Neuronal stem cell (in vitro differentiated cells): ENCODE results near the gene FKBP10. TPM values are rescaled to one million over a fixed set of nuclear protein-coding genes. Genes with fewer than 3 reads are reported as not detected.
A peak's percentile ranks its signal among the peaks of the same experiment; 100 is the strongest.

Experiments
- DNase-seq: peaks from one replicate; pipeline ENCODE4 v3.0.0-alpha.2; 2013; ENCODE audit warnings: low spot score
- H2AFZ ChIP-seq: one replicate; pipeline ENCODE4 v1.6.1; 2013; ENCODE audit warnings: mild to moderate bottlenecking, low read length, inconsistent platforms
- H2AK5ac ChIP-seq: 2 replicates; pipeline ENCODE4 v1.6.1; 2013; ENCODE audit warnings: low read depth, mild to moderate bottlenecking, inconsistent platforms, low read length, moderate library complexity, mixed read lengths
- H2BK120ac ChIP-seq: 2 replicates; pipeline ENCODE4 v1.6.1; 2013; ENCODE audit warnings: low read depth, mild to moderate bottlenecking, inconsistent platforms, low read length, moderate library complexity, mixed read lengths
- H2BK12ac ChIP-seq: one replicate; pipeline ENCODE4 v1.6.1; 2013; ENCODE audit warnings: low read length, inconsistent platforms
- H2BK15ac ChIP-seq: 2 replicates; pipeline ENCODE4 v1.6.1; 2013; ENCODE audit warnings: mild to moderate bottlenecking, low read length, inconsistent platforms, mixed read lengths
- H2BK5ac ChIP-seq: one replicate; pipeline ENCODE4 v1.6.1; 2013; ENCODE audit warnings: inconsistent platforms, mild to moderate bottlenecking, low read length, moderate library complexity
- H3K14ac ChIP-seq: one replicate; pipeline ENCODE4 v1.6.1; 2013; ENCODE audit warnings: low read length, inconsistent platforms
- H3K18ac ChIP-seq: 2 replicates; pipeline ENCODE4 v1.6.1; 2013; ENCODE audit warnings: low read length, inconsistent platforms
- H3K23ac ChIP-seq: 2 replicates; pipeline ENCODE4 v1.6.1; 2013; ENCODE audit warnings: low read depth, mild to moderate bottlenecking, mixed read lengths, low read length, inconsistent platforms; ENCODE audit not compliant: poor library complexity
- H3K27ac ChIP-seq: replicated peaks from 3 replicates; pipeline ENCODE4 v1.5.1; 2013; ENCODE audit warnings: low read length, inconsistent platforms
- H3K27me3 ChIP-seq, 3 experiments: 2 replicates each; pipeline ENCODE4 v1.6.1; 2013; ENCODE audit warnings: low read length in 3 of 3, mild to moderate bottlenecking in 2 of 3, inconsistent platforms in 1 of 3, low read depth in 1 of 3, mixed read lengths in 1 of 3, moderate library complexity in 1 of 3; ENCODE audit not compliant: control insufficient read depth in 3 of 3, insufficient read depth in 3 of 3
- H3K36me3 ChIP-seq, 2 donors: replicated peaks in 1 of 2; 2 replicates each; pipeline ENCODE4 v1.6.1; 2013; ENCODE audit warnings: low read length in 2 of 2; ENCODE audit not compliant: control insufficient read depth in 2 of 2, insufficient read depth in 2 of 2
- H3K4ac ChIP-seq: 2 replicates; pipeline ENCODE4 v1.6.1; 2013; ENCODE audit warnings: inconsistent platforms, mild to moderate bottlenecking, low read length, moderate library complexity
- H3K4me1 ChIP-seq, 2 donors: 1 replicate in 1 of 2; 2 replicates in 1 of 2; pipeline ENCODE4 v1.6.1; 2013; ENCODE audit warnings: low read length in 2 of 2, low read depth in 1 of 2; ENCODE audit not compliant: control insufficient read depth in 2 of 2, insufficient read depth in 1 of 2
- H3K4me2 ChIP-seq: one replicate; pipeline ENCODE4 v1.6.1; 2013; ENCODE audit warnings: mild to moderate bottlenecking, low read length, inconsistent platforms; ENCODE audit not compliant: insufficient read depth, poor library complexity, severe bottlenecking
- H3K4me3 ChIP-seq, 2 donors: 2 replicates each; pipeline ENCODE4 v1.5.1; 2013; ENCODE audit warnings: low read length in 2 of 2, mild to moderate bottlenecking in 2 of 2, inconsistent platforms in 1 of 2, moderate library complexity in 1 of 2
- H3K79me1 ChIP-seq: one replicate; pipeline ENCODE4 v1.6.1; 2013; ENCODE audit warnings: low read depth, mild to moderate bottlenecking, inconsistent platforms, low read length, moderate library complexity
- H3K9ac ChIP-seq: one replicate; pipeline ENCODE4 v1.6.1; 2013; ENCODE audit warnings: mild to moderate bottlenecking, low read depth, low read length, inconsistent platforms; ENCODE audit not compliant: poor library complexity
- H3K9me3 ChIP-seq, 2 donors: replicated peaks in 1 of 2; 2 replicates each; pipeline versions ENCODE3 to v1.6.1; 2013; ENCODE audit warnings: low read length in 2 of 2, mild to moderate bottlenecking in 2 of 2, inconsistent platforms in 1 of 2, low read depth in 1 of 2, mixed read lengths in 1 of 2, moderate library complexity in 1 of 2; ENCODE audit not compliant: control insufficient read depth in 2 of 2, insufficient read depth in 1 of 2
- H4K8ac ChIP-seq: one replicate; pipeline ENCODE4 v1.6.1; 2013; ENCODE audit warnings: low read depth, mild to moderate bottlenecking, inconsistent platforms, low read length, moderate library complexity
- H4K91ac ChIP-seq: one replicate; pipeline ENCODE4 v1.6.1; 2013; ENCODE audit warnings: low read length, low read depth, mild to moderate bottlenecking, inconsistent platforms; ENCODE audit not compliant: poor library complexity
- WGBS, 2 donors: extraction: QIAGEN DNeasy Blood & Tissue Kit; methylation state at CpG; one replicate each; pipeline ENCODE4 v1.1.7; 2013; ENCODE audit warnings: missing lambda C conversion rate in 2 of 2, mixed read lengths in 1 of 2; ENCODE audit not compliant: insufficient read length in 2 of 2, insufficient replicate concordance in 1 of 2; ENCODE audit errors: extremely low coverage in 2 of 2; 5-methylcytosine and 5-hydroxymethylcytosine counted together
- polyA plus RNA-seq, 2 experiments: library from polyadenylated mRNA; stranded (reverse); fragments of 200-250 nt; gene quantifications; one replicate each; pipeline ENCODE4 v1.2.3, GENCODE V29; 2013

The FKBP10 gene
- polyA plus RNA-seq (2013, experiment 1 of 2), result 166 TPM
- polyA plus RNA-seq (2013, experiment 2 of 2), result 162 TPM

GRCh38 chr17:41812381-41813151, at the start of gene FKBP10:
Gene FKBP10, plus strand, starts transcription at chr17:41813004. Its CDS starts 31 bp downstream, at chr17:41813035.
- Histone ChIP-seq H2BK15ac (peak within 1 kb of the TSS; percentile 87), H3K14ac (peak within 1 kb of the TSS; percentile 90), H2BK120ac (peak within 1 kb of the TSS; percentile 84), H2BK12ac (peak within 1 kb of the TSS; percentile 3), H3K9me3 (peaks cover 3 to 4% of the 10 kb centered on the region in 2 donors), H2AFZ (peak within 1 kb of the TSS; percentile 88), H2AK5ac (peak within 1 kb of the TSS; percentile 76), H4K8ac (peak within 1 kb of the TSS; percentile 3), H3K18ac (peak within 1 kb of the TSS; percentile 100), H4K91ac (peak within 1 kb of the TSS; percentile 93), H3K4me2 (peak within 1 kb of the TSS; percentile 99), H3K27ac (peak within 1 kb of the TSS; percentile 89), H3K4me3 (peak within 1 kb of the TSS; percentile 59 to 90), H3K9ac (peak within 1 kb of the TSS; percentile 90), H3K27me3 (no peaks in the 10 kb centered on the region), H3K4ac (peak within 1 kb of the TSS; percentile 2), H2BK5ac (peak within 1 kb of the TSS; percentile 99), H3K4me1 (peaks cover 12 to 16% of the 10 kb centered on the region in 2 donors), H3K36me3 (peaks cover 14 to 39% of the 10 kb centered on the region in 2 donors), H3K79me1 (peaks cover 23% of the 10 kb centered on the region), H3K23ac (peak within 1 kb of the TSS; percentile 96)
- WGBS, 2 donors, result no CpG with 5 or more reads among the region's 35 CpGs
- peak; percentile 96 for DNase-seq

GRCh38 chr17:41763327-41763726, 49.5 kb upstream of the FKBP10 start:
- no peak overlapping the region for H2BK120ac ChIP-seq
- H3K4me2 ChIP-seq, result no peak overlapping the region
- H2BK15ac ChIP-seq, result no peak overlapping the region
- no peak overlapping the region for H3K27ac ChIP-seq
- no peaks in the 10 kb centered on the region for H3K4me1 ChIP-seq
- H3K14ac ChIP-seq, result no peak overlapping the region
- H3K79me1 ChIP-seq, result no peaks in the 10 kb centered on the region
- peak overlapping the region; percentile 14 for H2BK5ac ChIP-seq
- H2BK12ac ChIP-seq, result no peak overlapping the region
- no peak overlapping the region for H4K8ac ChIP-seq
- H2AFZ ChIP-seq, result no peak overlapping the region
- no peak for DNase-seq
- no peaks in the 10 kb centered on the region for H3K27me3 ChIP-seq
- no peak overlapping the region for H4K91ac ChIP-seq
- peak overlapping the region; percentile 54 for H3K9ac ChIP-seq
- H2AK5ac ChIP-seq, result no peak overlapping the region
- no peak overlapping the region for H3K23ac ChIP-seq
- peaks cover 0 to 3% of the 10 kb centered on the region in 2 donors for H3K9me3 ChIP-seq
- no peak overlapping the region for H3K4ac ChIP-seq
- no peak overlapping the region for H3K18ac ChIP-seq
- no CpG with 5 or more reads among the region's 8 CpGs for WGBS, 2 donors
- H3K36me3 ChIP-seq, result peaks cover 54 to 83% of the 10 kb centered on the region in 2 donors
- peak overlapping the region in 1 of 2 donors; percentile 55 for H3K4me3 ChIP-seq

GRCh38 chr17:41766135-41766534, 46.7 kb upstream of the FKBP10 start:
- no peak overlapping the region for H2BK12ac ChIP-seq
- H3K4me1 ChIP-seq, result no peaks in the 10 kb centered on the region
- H4K91ac ChIP-seq, result no peak overlapping the region
- no peaks in the 10 kb centered on the region for H3K27me3 ChIP-seq
- no peak overlapping the region for H3K9ac ChIP-seq
- H3K18ac ChIP-seq, result no peak overlapping the region
- H2AK5ac ChIP-seq, result no peak overlapping the region
- no peak overlapping the region for H3K4me3 ChIP-seq
- peaks cover 4% of the 10 kb centered on the region for H3K79me1 ChIP-seq
- H2BK5ac ChIP-seq, result no peak overlapping the region
- no peak for DNase-seq
- H2AFZ ChIP-seq, result no peak overlapping the region
- no peak overlapping the region for H3K23ac ChIP-seq
- H3K4me2 ChIP-seq, result no peak overlapping the region
- no peak overlapping the region for H3K27ac ChIP-seq
- H2BK120ac ChIP-seq, result no peak overlapping the region
- no peak overlapping the region for H2BK15ac ChIP-seq
- peaks cover 0 to 3% of the 10 kb centered on the region in 2 donors for H3K9me3 ChIP-seq
- peaks cover 56 to 89% of the 10 kb centered on the region in 2 donors for H3K36me3 ChIP-seq
- no peak overlapping the region for H3K14ac ChIP-seq
- H4K8ac ChIP-seq, result no peak overlapping the region
- H3K4ac ChIP-seq, result no peak overlapping the region

- WGBS, 2 donors, result no CpG with 5 or more reads among the region's 18 CpGs
Measured at GRCh38 chr17:41767324-41768042, 45.3 kb upstream of the FKBP10 start.

More at GRCh38 chr17:41767324-41768042, 45.3 kb upstream of the FKBP10 start:
- Histone ChIP-seq H2AK5ac (no peak overlapping the region), H3K4me1 (no peaks in the 10 kb centered on the region), H2BK120ac (no peak overlapping the region), H3K14ac (no peak overlapping the region), H3K9me3 (peaks cover 0 to 3% of the 10 kb centered on the region in 2 donors), H3K18ac (no peak overlapping the region), H3K23ac (peak overlapping the region; percentile 59), H3K4me3 (peak overlapping the region in 1 of 2 donors; percentile 54), H3K4ac (no peak overlapping the region), H2AFZ (no peak overlapping the region), H2BK15ac (no peak overlapping the region), H3K4me2 (no peak overlapping the region), H3K27ac (no peak overlapping the region), H2BK12ac (no peak overlapping the region), H3K9ac (no peak overlapping the region), H3K36me3 (peaks cover 59 to 88% of the 10 kb centered on the region in 2 donors), H4K8ac (no peak overlapping the region), H2BK5ac (no peak overlapping the region), H4K91ac (no peak overlapping the region), H3K27me3 (no peaks in the 10 kb centered on the region), H3K79me1 (peaks cover 6% of the 10 kb centered on the region)
- no peak for DNase-seq
